H1 (cell line): ENCODE measurements around the gene BRD1. TPM values are rescaled to one million over a fixed set of nuclear protein-coding genes. Genes with fewer than 3 reads are reported as not detected.

Experiments used
- KDM1A ChIP-seq: fragments of 200-600, 300-600 bp; sonication (generic); IDR thresholded peaks from 2 replicates; pipeline ENCODE4 v1.7.1; 2016; ENCODE audit warnings: mild to moderate bottlenecking, low read length, borderline replicate concordance
- ZNF274 ChIP-seq: IDR thresholded peaks from 2 replicates; pipeline ENCODE4 v1.7.0; 2012; ENCODE audit warnings: low read length, borderline replicate concordance; ENCODE audit errors: extremely low read depth
- polyA plus RNA-seq, 7 experiments: library from polyadenylated mRNA; depleted of rRNA in 3 of 7; stranded (reverse) in 5 of 7; unstranded in 2 of 7; fragments of >200 nt in 5 of 7; fragments of 200-250 nt in 2 of 7; gene quantifications; 1 replicate in 5 of 7; 2 replicates in 1 of 7; 4 replicates in 1 of 7; pipeline versions ENCODE4 v1.2.1 to v1.2.3, GENCODE V29; 2011 to 2013; ENCODE audit warnings: missing spikeins in 2 of 7, mixed read lengths in 2 of 7
- total RNA-seq: library from RNA; stranded (reverse); fragmentation: NEBNext Ultra II Directional; extraction: Animal tissue kit (Norgen Biotek cat#: 25700); gene quantifications from 2 replicates; pipeline ENCODE4 v1.2.1, GENCODE V29; 2021

The BRD1 gene
- total and polyA plus RNA-seq, 2 of the 8 experiments (the other 6 are each of a cell fraction or from before 2014, with no cell fraction given) = 6.8 to 34.0 TPM

- no peak for TF ChIP-seq ZNF274
- TF ChIP-seq KDM1A = no peak
These were observed 36.8 kb downstream of the BRD1 start (continued) for GRCh38 chr22:49790912-49791311.
